A549 (cell line): Measurements from ENCODE around the gene MSN.

ENCODE experiments used
- CEBPB ChIP-seq, 2 experiments: fragments of >200 bp in 1 of 2; sonication (Bioruptor Twin) in 1 of 2; formaldehyde crosslinking in 1 of 2; IDR thresholded peaks; 2 replicates each; pipeline ENCODE4 v1.6.1; 2012 to 2016
- TF ChIP-seq, protein P1 (sequence below): fragments of >200 bp; sonication (Bioruptor Twin); formaldehyde crosslinking; IDR thresholded peaks from 3 replicates; pipeline ENCODE4 v1.5.1; 2016

DNA sequence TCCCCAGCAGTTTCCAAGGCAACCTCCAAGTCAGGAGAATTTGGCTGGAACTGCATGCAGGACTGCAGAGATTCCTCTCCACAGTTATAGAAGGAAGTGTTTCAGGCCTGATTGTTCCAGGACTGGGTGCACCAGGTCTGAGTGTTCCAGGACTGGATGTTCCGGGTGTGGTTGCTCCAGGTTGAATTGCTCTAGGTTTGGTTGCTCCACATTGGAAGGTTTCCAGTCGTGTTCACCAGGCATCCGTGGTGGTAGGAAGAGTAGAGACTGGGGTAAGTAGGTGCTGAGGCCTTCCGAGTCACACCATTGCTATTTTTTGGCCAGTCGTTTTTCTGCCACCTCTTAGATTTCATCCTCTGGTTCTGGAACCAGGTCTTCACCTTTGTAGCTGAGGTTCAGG is 105.4 kb downstream of the MSN start:
- TF ChIP-seq, protein P1, sequence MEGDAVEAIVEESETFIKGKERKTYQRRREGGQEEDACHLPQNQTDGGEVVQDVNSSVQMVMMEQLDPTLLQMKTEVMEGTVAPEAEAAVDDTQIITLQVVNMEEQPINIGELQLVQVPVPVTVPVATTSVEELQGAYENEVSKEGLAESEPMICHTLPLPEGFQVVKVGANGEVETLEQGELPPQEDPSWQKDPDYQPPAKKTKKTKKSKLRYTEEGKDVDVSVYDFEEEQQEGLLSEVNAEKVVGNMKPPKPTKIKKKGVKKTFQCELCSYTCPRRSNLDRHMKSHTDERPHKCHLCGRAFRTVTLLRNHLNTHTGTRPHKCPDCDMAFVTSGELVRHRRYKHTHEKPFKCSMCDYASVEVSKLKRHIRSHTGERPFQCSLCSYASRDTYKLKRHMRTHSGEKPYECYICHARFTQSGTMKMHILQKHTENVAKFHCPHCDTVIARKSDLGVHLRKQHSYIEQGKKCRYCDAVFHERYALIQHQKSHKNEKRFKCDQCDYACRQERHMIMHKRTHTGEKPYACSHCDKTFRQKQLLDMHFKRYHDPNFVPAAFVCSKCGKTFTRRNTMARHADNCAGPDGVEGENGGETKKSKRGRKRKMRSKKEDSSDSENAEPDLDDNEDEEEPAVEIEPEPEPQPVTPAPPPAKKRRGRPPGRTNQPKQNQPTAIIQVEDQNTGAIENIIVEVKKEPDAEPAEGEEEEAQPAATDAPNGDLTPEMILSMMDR: no peak
- no peak for TF ChIP-seq CEBPB (IDR thresholded peaks at IDR 0.05)
